Stimulated activated CD4-positive, alpha-beta T cell treated with anti-CD3 and anti-CD28 coated beads, Interleukin-2, amount 100 ng/mL, for 24 hours (primary cell): Measurements from ENCODE around the gene LIME1.
"Not testable (repeated sequence)": the region's sequence is repeated elsewhere in the genome, so short reads cannot be mapped to it uniquely, and the experiment has no call there.

Experiments
- DNase-seq, 2 donors: peaks; one replicate each; pipeline ENCODE4 v3.0.0-alpha.2; 2020

Gene LIME1

GRCh38 chr20:63775096-63775978, 38.9 kb downstream of the LIME1 start:
- DNase-seq: peak; percentile 32 to 54

GRCh38 chr20:63776875-63777274, 40.4 kb downstream of the LIME1 start:
- DNase-seq: not testable (repeated sequence)

GRCh38 chr20:63777614-63778013, 41.1 kb downstream of the LIME1 start:
- DNase-seq: no peak

GRCh38 chr20:63778034-63778752, 41.7 kb downstream of the LIME1 start:
- DNase-seq: no peak

GRCh38 chr20:63778857-63779256, 42.4 kb downstream of the LIME1 start:
- DNase-seq: no peak

DNA sequence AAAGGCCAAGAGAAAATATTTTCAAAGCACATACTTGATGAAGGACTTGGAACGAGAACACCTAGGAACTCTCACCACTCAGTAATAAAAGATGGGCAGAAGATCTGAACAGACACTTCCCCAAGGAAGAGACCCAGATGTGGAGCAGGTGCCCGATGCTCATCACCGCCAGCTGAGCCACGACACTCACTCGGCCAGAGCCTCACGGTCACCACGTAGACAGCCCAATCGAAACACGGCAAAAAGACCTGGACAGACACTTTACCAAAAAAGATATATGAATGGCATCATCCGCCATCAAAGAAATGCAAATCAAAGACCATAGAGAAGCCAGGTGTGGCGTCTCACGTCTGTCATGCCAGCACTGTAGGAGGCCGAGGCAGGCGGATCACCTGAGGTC, 44.7 kb downstream of the LIME1 start:
- DNase-seq: no peak

DNA sequence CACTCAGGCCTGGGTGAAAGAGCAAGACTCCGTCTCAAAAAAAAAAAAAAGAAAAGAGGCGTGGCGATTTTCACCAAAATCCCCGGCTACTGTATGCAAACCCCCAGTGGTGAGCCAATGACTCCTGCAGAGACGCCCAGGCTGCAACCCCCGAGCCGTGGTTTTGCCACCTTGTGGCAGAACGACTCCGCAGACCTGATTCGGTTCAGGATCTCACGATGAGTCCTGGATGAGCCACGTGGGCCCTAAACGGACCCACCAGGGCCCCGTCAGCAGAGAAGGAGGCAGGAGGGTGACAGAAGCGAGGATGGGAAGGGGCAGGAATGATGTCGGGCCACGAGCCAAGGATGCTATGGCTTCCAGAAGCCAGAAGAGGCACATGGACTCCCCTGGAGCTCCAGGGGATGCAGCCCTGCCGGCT, 45.6 kb downstream of the LIME1 start:
- DNase-seq: peak; percentile 22 to 26

- DNase-seq: peak in 1 of 2 donors; percentile 14
Observed at GRCh38 chr20:63782521-63782971, 46.1 kb downstream of the LIME1 start.

- DNase-seq: no peak
Observed at GRCh38 chr20:63783970-63784369, 47.5 kb downstream of the LIME1 start.

GRCh38 chr20:63785691-63786131, 49.2 kb downstream of the LIME1 start:
- DNase-seq: no peak

GRCh38 chr20:63787302-63787701, 50.8 kb downstream of the LIME1 start:
- DNase-seq: no peak

GRCh38 chr20:63787749-63788148, 51.3 kb downstream of the LIME1 start:
- DNase-seq: no peak
